Spinal cord (tissue), 10 donors: Measurements from ENCODE around the gene AP1AR. TPM values are rescaled to one million over a fixed set of nuclear protein-coding genes. Genes with fewer than 3 reads are reported as not detected.

Source experiments
- DNase-seq, 6 donors: peaks; one replicate each; pipeline versions ENCODE4 v3.0.0 to v3.0.0-alpha.2; 2013 to 2015; ENCODE audit warnings: low spot score in 6 of 6, low read depth in 4 of 6
- H3K27ac ChIP-seq: one replicate; pipeline ENCODE4 v1.5.1; 2013; ENCODE audit warnings: low read depth, low read length, control low read depth
- H3K27me3 ChIP-seq: one replicate; pipeline ENCODE4 v1.6.1; 2013; ENCODE audit warnings: low read length; ENCODE audit not compliant: control insufficient read depth, insufficient read depth
- H3K36me3 ChIP-seq: one replicate; pipeline ENCODE4 v1.6.1; 2013; ENCODE audit warnings: low read length; ENCODE audit not compliant: control insufficient read depth, insufficient read depth
- H3K4me1 ChIP-seq: one replicate; pipeline ENCODE4 v1.6.1; 2013; ENCODE audit warnings: low read length; ENCODE audit not compliant: control insufficient read depth, insufficient read depth
- H3K4me3 ChIP-seq: one replicate; pipeline ENCODE4 v1.5.1; 2013; ENCODE audit warnings: low read depth, low read length, control low read depth
- H3K9me3 ChIP-seq: one replicate; pipeline ENCODE4 v1.6.1; 2013; ENCODE audit warnings: low read length; ENCODE audit not compliant: control insufficient read depth, insufficient read depth
- WGBS: methylation state at CpG from one replicate; pipeline ENCODE4 v1.1.5; 2013; ENCODE audit warnings: missing lambda C conversion rate; ENCODE audit not compliant: insufficient coverage; 5-methylcytosine and 5-hydroxymethylcytosine counted together
- polyA plus RNA-seq, 2 donors: library from polyadenylated mRNA; unstranded; fragments of 120-200 nt; gene quantifications; one replicate each; pipeline ENCODE4 v1.2.1, GENCODE V29; 2013; ENCODE audit not compliant: insufficient read length in 2 of 2
- total RNA-seq, 2 donors: library from RNA; depleted of rRNA in 1 of 2; stranded (reverse); fragments of 120-200 nt in 1 of 2; fragments of >200 nt in 1 of 2; gene quantifications; one replicate each; pipeline versions ENCODE4 v1.2.3 to v1.2.4, GENCODE V29; 2013 to 2014
- donor health status: healthy.

AP1AR gene
- total and polyA plus RNA-seq, 4 donors, result 17.3 to 49.5 (median 32.8) TPM

- Histone ChIP-seq H3K27me3 (no peaks in the 10 kb centered on the region), H3K9me3 (no peaks in the 10 kb centered on the region), H3K4me3 (no peak overlapping the region), H3K36me3 (no peaks in the 10 kb centered on the region), H3K27ac (no peak overlapping the region), H3K4me1 (no peaks in the 10 kb centered on the region)
- DNase-seq, result peak in 1 of 6 donors; percentile 11
Measured at GRCh38 chr4:112214390-112215264, 17.0 kb upstream of the AP1AR start.

GRCh38 chr4:112219826-112220366 lies 11.7 kb upstream of the AP1AR start:
- no peak overlapping the region for H3K27ac ChIP-seq
- no peaks in the 10 kb centered on the region for H3K36me3 ChIP-seq
- H3K4me3 ChIP-seq, result no peak overlapping the region
- no peaks in the 10 kb centered on the region for H3K9me3 ChIP-seq
- no peak for DNase-seq
- H3K27me3 ChIP-seq, result no peaks in the 10 kb centered on the region
- 86% methylated on average over 7 of the region's 7 CpGs for WGBS
- no peaks in the 10 kb centered on the region for H3K4me1 ChIP-seq

- no peak overlapping the region for H3K27ac ChIP-seq
Measured at GRCh38 chr4:112222219-112222955, 9.2 kb upstream of the AP1AR start.

GRCh38 chr4:112225157-112225556 lies 6.4 kb upstream of the AP1AR start:
- WGBS, result 54% methylated on average over 4 of the region's 4 CpGs
- Histone ChIP-seq H3K36me3 (no peaks in the 10 kb centered on the region), H3K9me3 (no peaks in the 10 kb centered on the region), H3K27ac (no peak overlapping the region), H3K27me3 (no peaks in the 10 kb centered on the region), H3K4me1 (no peaks in the 10 kb centered on the region), H3K4me3 (no peak overlapping the region)
- no peak for DNase-seq

More at GRCh38 chr4:112222219-112222955, 9.2 kb upstream of the AP1AR start:
- no peak for DNase-seq
- no peaks in the 10 kb centered on the region for H3K9me3 ChIP-seq
- WGBS, result 98% methylated on average over 37 of the region's 43 CpGs
- H3K4me1 ChIP-seq, result no peaks in the 10 kb centered on the region
- H3K36me3 ChIP-seq, result no peaks in the 10 kb centered on the region
- H3K27me3 ChIP-seq, result no peaks in the 10 kb centered on the region
- no peak overlapping the region for H3K4me3 ChIP-seq

GRCh38 chr4:112230879-112231778 lies 458 bp upstream of the AP1AR start:
- WGBS, result under 1% methylated on average over 52 of the region's 52 CpGs
- Histone ChIP-seq H3K36me3 (no peaks in the 10 kb centered on the region), H3K27ac (peak overlapping the region; percentile 99), H3K27me3 (no peaks in the 10 kb centered on the region), H3K4me3 (peak overlapping the region; percentile 98), H3K4me1 (no peaks in the 10 kb centered on the region), H3K9me3 (no peaks in the 10 kb centered on the region)
- DNase-seq, result peak; percentile 90 to 99 (median 94)

GRCh38 chr4:112234952-112235609 lies 3.5 kb downstream of the AP1AR start:
- no peak overlapping the region for H3K27ac ChIP-seq
- peak; percentile 26 to 91 (median 56) for DNase-seq
- H3K4me3 ChIP-seq, result no peak overlapping the region
- H3K9me3 ChIP-seq, result no peaks in the 10 kb centered on the region
- H3K4me1 ChIP-seq, result no peaks in the 10 kb centered on the region
- H3K27me3 ChIP-seq, result no peaks in the 10 kb centered on the region
- no peaks in the 10 kb centered on the region for H3K36me3 ChIP-seq
- no CpG with 5 or more reads among the region's 3 CpGs for WGBS

- H3K27me3 ChIP-seq, result no peaks in the 10 kb centered on the region
- no peak overlapping the region for H3K27ac ChIP-seq
- DNase-seq, result no peak
- 67% methylated on average over 1 of the region's 2 CpGs for WGBS
- no peak overlapping the region for H3K4me3 ChIP-seq
- H3K36me3 ChIP-seq, result no peaks in the 10 kb centered on the region
- no peaks in the 10 kb centered on the region for H3K9me3 ChIP-seq
- no peaks in the 10 kb centered on the region for H3K4me1 ChIP-seq
Measured at GRCh38 chr4:112236040-112236439, 4.5 kb downstream of the AP1AR start.

- Histone ChIP-seq H3K4me1 (no peaks in the 10 kb centered on the region), H3K9me3 (no peaks in the 10 kb centered on the region), H3K27ac (no peak overlapping the region), H3K4me3 (no peak overlapping the region), H3K36me3 (no peaks in the 10 kb centered on the region), H3K27me3 (no peaks in the 10 kb centered on the region)
- WGBS, result 89% methylated on average over 2 of the region's 2 CpGs
- no peak for DNase-seq
Measured at GRCh38 chr4:112238833-112239232, 7.2 kb downstream of the AP1AR start.

GRCh38 chr4:112245383-112245782 lies 13.8 kb downstream of the AP1AR start:
- no CpG with 5 or more reads among the region's 2 CpGs for WGBS
- Histone ChIP-seq H3K9me3 (no peaks in the 10 kb centered on the region), H3K27ac (no peak overlapping the region), H3K36me3 (no peaks in the 10 kb centered on the region), H3K4me3 (no peak overlapping the region), H3K4me1 (no peaks in the 10 kb centered on the region), H3K27me3 (no peaks in the 10 kb centered on the region)
- no peak for DNase-seq
